ENCODE data around the gene SLC7A6OS. TPM values are rescaled to one million over a fixed set of nuclear protein-coding genes. Genes with fewer than 3 reads are reported as not detected.
A peak's percentile ranks its signal among the peaks of the same experiment; 100 is the strongest.

Gene SLC7A6OS
- total RNA-seq, 1 donor from 2014 or later = 16.8 TPM

GRCh38 chr16:68274441-68274840, 36.3 kb downstream of the SLC7A6OS start:
- H3K36me3 ChIP-seq = peaks cover 21% of the 10 kb centered on the region
- TF ChIP-seq, protein P1, sequence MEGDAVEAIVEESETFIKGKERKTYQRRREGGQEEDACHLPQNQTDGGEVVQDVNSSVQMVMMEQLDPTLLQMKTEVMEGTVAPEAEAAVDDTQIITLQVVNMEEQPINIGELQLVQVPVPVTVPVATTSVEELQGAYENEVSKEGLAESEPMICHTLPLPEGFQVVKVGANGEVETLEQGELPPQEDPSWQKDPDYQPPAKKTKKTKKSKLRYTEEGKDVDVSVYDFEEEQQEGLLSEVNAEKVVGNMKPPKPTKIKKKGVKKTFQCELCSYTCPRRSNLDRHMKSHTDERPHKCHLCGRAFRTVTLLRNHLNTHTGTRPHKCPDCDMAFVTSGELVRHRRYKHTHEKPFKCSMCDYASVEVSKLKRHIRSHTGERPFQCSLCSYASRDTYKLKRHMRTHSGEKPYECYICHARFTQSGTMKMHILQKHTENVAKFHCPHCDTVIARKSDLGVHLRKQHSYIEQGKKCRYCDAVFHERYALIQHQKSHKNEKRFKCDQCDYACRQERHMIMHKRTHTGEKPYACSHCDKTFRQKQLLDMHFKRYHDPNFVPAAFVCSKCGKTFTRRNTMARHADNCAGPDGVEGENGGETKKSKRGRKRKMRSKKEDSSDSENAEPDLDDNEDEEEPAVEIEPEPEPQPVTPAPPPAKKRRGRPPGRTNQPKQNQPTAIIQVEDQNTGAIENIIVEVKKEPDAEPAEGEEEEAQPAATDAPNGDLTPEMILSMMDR (IDR thresholded peaks at IDR 0.05) = no peak
- ATAC-seq (no peak), DNase-seq (no peak)
- H3K9me3 ChIP-seq = no peaks in the 10 kb centered on the region
- intact Hi-C loops (cut with DNase I) = no loop called here
- H3K4me1 ChIP-seq = peaks cover 35% of the 10 kb centered on the region
- no peak overlapping the region for H3K4me3 ChIP-seq
- H3K27ac ChIP-seq = peak overlapping the region; percentile 24
- H3K27me3 ChIP-seq (ENCODE audit: low read depth) = no peaks in the 10 kb centered on the region

DNA sequence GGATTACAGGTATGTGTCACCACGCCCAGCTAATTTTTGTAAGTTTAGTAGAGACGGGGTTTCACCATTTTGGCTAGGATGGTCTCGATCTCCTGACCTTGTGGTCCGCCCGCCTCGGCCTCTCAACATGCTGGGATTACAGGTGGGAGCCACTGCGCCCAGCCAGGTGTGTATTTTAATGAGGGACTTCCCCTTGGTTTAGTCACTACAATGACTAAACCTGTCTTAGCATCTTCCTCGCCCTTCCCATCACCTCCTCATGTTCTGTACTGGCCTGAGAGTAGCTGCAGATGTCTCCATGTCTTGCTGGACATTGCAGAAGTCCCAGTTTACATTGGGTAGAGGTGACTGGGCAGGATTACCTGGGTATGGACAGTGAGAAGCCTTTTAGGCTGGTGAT, 36.9 kb downstream of the SLC7A6OS start:
- Histone ChIP-seq H3K27ac (peak overlapping the region; percentile 6), H3K9me3 (no peaks in the 10 kb centered on the region), H3K4me1 (peaks cover 34% of the 10 kb centered on the region), H3K36me3 (peaks cover 20% of the 10 kb centered on the region), H3K4me3 (no peak overlapping the region), H3K27me3 (ENCODE audit: low read depth) (no peaks in the 10 kb centered on the region)
- intact Hi-C loops (cut with DNase I) = no loop called here
- DNase-seq (no peak), ATAC-seq (no peak)
- TF ChIP-seq, protein P1 (IDR thresholded peaks at IDR 0.05) = no peak

DNA sequence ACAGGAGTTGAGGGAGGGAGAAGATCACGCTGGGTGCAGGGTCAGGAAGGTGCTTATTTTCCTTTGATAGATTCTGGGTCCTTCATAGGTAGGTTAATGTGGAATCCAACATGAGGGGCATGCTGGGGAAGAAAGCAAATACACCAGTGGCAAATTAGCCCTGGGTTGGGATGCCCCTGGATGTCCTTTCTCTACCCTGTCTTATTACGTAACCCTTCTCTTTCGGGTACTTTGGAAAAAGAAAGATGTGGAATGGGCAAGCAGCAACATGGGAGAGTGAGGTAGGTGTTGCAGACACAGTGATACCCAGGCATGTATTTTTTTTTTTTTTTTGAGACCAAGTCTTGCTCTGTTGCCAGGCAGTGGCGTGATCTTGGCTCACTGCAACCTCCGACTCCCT, 37.3 kb downstream of the SLC7A6OS start:
- H3K4me3 ChIP-seq = no peak overlapping the region
- ATAC-seq (no peak), DNase-seq (no peak)
- peaks cover 36% of the 10 kb centered on the region for H3K4me1 ChIP-seq
- peaks cover 20% of the 10 kb centered on the region for H3K36me3 ChIP-seq
- H3K27ac ChIP-seq = peak overlapping the region; percentile 6
- intact Hi-C loops (cut with DNase I) = no loop called here
- TF ChIP-seq, protein P1 (IDR thresholded peaks at IDR 0.05) = no peak
- H3K27me3 ChIP-seq (ENCODE audit: low read depth) = no peaks in the 10 kb centered on the region
- H3K9me3 ChIP-seq = no peaks in the 10 kb centered on the region

- H3K4me1 ChIP-seq = peaks cover 44% of the 10 kb centered on the region
- TF ChIP-seq, protein P1 (IDR thresholded peaks at IDR 0.05) = no peak
- peak overlapping the region; percentile 53 for H3K27ac ChIP-seq
- H3K4me3 ChIP-seq = no peak overlapping the region
- intact Hi-C loops (cut with DNase I) = no loop called here
- peaks cover 20% of the 10 kb centered on the region for H3K36me3 ChIP-seq
- DNase-seq = peak; percentile 53
- ATAC-seq = peak in 1 of 2 donors; percentile 14
- H3K27me3 ChIP-seq (ENCODE audit: low read depth) = no peaks in the 10 kb centered on the region
- no peaks in the 10 kb centered on the region for H3K9me3 ChIP-seq
Observed at GRCh38 chr16:68272507-68273209, 38.1 kb downstream of the SLC7A6OS start.

DNA sequence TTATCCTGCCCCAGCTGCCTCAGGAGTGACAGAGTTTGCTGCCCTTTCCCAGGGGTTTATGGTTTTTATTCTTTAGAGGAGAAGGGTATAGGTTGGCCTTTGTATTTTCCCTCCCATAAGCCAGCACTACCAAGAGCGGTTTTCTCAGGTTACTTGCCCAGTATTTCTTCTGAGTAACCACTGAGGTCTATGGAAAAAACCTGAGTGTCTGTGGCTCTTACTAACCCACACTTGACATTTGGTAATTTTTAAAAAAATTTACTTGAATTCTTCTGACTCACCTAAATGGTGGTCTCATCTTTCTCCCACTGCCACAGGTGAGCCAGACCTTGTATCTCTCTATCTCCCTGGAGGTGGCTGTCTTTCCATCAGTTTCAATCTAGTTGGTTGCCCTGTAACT, 40.4 kb downstream of the SLC7A6OS start:
- H3K27ac ChIP-seq = no peak overlapping the region
- H3K27me3 ChIP-seq (ENCODE audit: low read depth) = no peaks in the 10 kb centered on the region
- H3K9me3 ChIP-seq = no peaks in the 10 kb centered on the region
- intact Hi-C loops (cut with DNase I) = no loop called here
- peaks cover 61% of the 10 kb centered on the region for H3K4me1 ChIP-seq
- TF ChIP-seq, protein P1 (IDR thresholded peaks at IDR 0.05) = no peak
- DNase-seq (no peak), ATAC-seq (no peak)
- H3K36me3 ChIP-seq = peaks cover 23% of the 10 kb centered on the region
- no peak overlapping the region for H3K4me3 ChIP-seq
